Right forelimb (tissue), 1 donor: ENCODE results near the gene FAR1.

ENCODE experiments used
- DNase-seq: peaks from one replicate; pipeline ENCODE4 v3.0.0-alpha.2; 2018

Gene FAR1

GRCh38 chr11:13669544-13670488, 1.3 kb downstream of the FAR1 start:
- DNase-seq = no peak

DNA sequence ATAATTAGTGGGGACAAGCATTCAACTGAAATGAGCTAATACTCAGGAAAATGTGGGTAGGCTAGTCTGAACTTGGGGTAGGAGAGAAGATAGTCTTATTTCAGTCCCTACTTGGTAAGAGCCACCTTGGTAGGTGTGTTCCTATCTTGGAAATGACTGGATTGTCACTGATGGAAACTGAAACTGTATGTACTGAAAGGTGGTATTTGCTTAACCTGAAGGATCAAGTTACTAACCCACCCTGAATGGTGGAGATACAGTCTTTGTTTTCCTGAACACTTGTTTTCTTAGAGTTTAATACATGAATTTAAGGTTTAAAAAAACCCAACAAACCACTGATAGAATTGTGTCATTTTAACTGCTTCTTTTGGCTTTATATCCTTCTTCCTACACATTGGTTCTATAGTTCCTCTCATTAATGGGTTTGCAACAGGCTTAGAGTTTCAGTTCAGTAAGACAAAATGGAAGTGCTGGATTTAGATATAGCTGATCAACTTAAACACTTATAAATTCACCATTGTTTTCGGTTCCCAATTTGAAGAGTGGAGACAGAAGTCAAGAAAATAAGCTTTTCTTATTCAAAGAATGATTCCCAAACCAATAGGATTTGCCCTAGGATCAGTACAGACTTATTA, 4.2 kb downstream of the FAR1 start:
- no peak for DNase-seq

- DNase-seq = no peak
These were observed 6.5 kb downstream of the FAR1 start for GRCh38 chr11:13674799-13675509.

- no peak for DNase-seq
These were observed 8.1 kb downstream of the FAR1 start for GRCh38 chr11:13676576-13676975.

DNA sequence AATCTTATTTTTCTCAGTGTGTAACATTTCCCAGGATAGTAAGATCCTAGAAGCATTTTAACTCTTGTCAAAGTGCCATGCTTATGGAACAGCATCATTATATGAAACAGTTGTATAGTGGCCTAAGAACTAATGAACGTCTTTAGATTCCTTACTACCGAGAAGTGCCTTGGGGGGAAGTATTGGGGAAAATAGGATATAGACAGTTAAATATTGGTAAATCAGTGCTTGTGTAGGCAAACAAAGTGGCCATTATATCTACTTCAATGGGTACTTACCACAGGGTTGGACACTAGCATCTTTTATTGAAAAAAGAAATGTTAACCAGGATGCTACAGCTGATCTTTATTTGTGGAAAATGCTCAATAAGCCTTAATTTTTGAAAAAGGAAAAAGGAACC, 11.3 kb downstream of the FAR1 start:
- DNase-seq = no peak

GRCh38 chr11:13680501-13681264, 12.2 kb downstream of the FAR1 start:
- no peak for DNase-seq

DNA sequence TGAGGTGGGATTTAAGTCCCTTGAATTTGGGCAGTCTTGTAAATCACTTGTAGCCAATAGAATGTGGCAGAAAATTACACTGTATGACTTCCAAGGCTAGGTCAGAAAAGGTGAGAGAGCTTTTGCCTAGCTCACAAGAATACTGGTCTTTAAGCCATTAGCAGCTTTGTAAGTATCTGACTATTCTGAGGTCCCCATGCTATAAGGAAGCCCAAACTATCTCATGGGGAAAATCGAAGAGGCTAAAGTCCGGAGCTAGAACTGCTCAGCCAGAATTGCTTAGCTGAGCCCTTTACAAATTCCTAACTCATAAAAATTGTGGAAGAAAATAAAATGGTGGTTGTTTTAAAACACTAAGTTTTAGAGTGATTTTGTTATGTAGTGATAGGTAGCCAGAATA, 13.0 kb downstream of the FAR1 start:
- DNase-seq = no peak

GRCh38 chr11:13682212-13682611, 13.7 kb downstream of the FAR1 start:
- DNase-seq = no peak

- DNase-seq = no peak
These were observed 17.1 kb downstream of the FAR1 start for GRCh38 chr11:13685461-13686108.

GRCh38 chr11:13686776-13687175, 18.3 kb downstream of the FAR1 start:
- no peak for DNase-seq

DNA sequence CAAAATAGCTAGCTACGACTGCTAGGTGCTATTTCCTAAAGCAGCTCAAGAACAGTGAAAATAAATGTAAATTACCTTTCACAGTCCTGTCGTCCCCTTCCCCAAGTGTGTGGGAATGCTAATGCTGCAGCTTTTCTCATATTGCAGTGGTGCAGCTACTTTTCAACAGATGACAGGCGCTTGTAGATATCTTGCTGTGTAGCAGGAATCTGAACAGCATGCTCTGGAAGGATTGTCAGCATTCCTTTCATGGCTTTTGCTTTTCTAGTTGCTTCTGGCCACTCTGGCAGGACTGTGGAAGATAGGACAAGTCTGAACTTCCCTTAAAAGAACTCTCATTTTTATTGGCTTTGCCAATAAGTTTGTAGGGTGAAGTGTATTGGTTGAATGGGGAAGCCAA, 18.8 kb downstream of the FAR1 start:
- no peak for DNase-seq

GRCh38 chr11:13691286-13691899, 22.9 kb downstream of the FAR1 start:
- no peak for DNase-seq

- no peak for DNase-seq
These were observed 23.7 kb downstream of the FAR1 start for GRCh38 chr11:13692172-13692571.

GRCh38 chr11:13694115-13694514, 25.6 kb downstream of the FAR1 start:
- DNase-seq = no peak

GRCh38 chr11:13695886-13696285, 27.4 kb downstream of the FAR1 start:
- no peak for DNase-seq

DNA sequence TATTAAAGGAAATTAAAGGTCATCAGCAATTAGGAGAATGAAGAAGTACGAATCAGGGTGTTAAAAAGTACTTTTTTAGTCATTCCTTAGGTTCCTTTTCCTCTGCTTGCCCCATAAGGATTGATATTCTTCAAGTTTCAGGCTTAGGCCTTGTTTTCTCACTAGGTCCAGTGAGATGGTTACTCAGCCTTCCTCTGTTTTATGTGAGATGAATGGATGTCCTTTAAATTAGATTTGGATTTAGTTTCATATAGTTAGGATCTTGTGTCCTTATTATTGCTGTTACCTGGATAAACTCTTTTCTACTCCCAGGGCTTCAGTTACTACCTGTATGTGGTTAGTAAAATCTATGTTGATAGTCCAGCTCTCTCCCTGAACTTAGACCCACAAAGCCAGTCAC, 29.2 kb downstream of the FAR1 start:
- no peak for DNase-seq

DNA sequence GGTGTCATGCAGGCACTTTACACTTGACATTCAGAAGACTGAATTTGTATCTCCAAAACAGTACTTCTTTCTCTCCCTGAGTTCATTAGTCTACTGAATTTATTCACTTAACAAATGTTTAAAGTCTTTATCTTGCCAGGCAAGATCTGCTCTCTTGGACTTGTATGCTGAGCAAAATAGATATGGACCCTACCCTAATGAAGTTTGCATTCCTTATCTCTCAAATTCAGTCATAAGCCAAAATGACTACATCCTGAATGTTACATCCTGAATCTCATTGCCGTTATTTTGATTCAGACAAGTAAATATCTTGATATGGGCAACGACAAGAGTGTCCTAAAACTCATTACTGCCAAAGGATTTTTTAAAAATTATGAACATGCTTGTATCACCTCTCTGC, 29.7 kb downstream of the FAR1 start:
- DNase-seq = no peak

DNA sequence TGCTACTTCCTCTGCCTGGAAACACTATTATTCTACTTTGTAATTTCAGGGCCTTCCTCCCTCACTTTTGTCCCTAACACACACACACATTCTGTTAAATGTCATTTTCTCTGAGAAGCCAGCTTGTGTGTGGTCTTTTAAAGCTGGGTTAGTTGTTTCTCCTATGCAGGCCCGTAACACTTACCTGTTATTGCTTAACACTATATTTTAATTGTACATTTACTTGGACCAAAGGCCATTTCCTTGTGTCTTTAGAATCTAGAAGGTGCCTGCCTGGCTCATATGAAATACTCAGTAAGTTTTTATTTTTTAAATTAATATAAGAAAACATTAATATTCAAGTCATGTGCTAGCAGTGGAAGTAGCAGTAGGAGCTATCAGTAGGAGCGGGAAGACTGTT, 30.6 kb downstream of the FAR1 start:
- no peak for DNase-seq

- no peak for DNase-seq
These were observed 31.4 kb downstream of the FAR1 start for GRCh38 chr11:13699870-13700269.

- no peak for DNase-seq
These were observed 33.0 kb downstream of the FAR1 start for GRCh38 chr11:13701506-13701905.

GRCh38 chr11:13702071-13702470, 33.6 kb downstream of the FAR1 start:
- DNase-seq = no peak

DNA sequence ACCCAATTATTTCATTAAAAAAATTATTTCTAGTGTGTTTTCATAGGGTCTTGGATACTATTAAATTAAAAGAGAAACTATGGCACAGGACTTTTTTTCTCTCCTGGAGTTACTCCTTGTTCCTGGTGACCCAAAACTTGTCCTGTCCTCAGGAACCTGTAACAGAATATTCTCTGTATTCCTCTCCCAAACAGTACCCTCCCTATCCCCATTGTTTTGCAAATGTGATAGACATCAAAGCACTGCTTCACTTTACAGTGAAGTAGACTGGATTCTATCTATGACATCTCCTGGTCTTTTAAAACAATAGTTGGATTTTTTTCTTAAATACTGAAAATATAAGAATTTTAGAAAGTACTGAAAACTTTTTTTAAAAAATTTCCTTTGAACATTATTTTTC, 37.2 kb downstream of the FAR1 start:
- no peak for DNase-seq
